A673 (cell line): Measurements from ENCODE around the gene SPACA4. TPM values are rescaled to one million over a fixed set of nuclear protein-coding genes. Genes with fewer than 3 reads are reported as not detected.

ENCODE experiments used
- BruUV-seq: library from RNA; stranded (reverse); fragments of 400-500 nt; replicated peaks from 2 replicates; lab custom pipeline; 2021; lab: Mats Ljungman, UMichigan
- CTCF ChIA-PET: fragments of 300-600 bp; sonication (Branson Sonifier 250); formaldehyde crosslinking; loops from one replicate; lab custom pipeline; 2022; ENCODE audit warnings: antibody characterized with exemption; lab: Charles Lee
- POLR2A ChIA-PET: fragments of 300-600 bp; sonication (Branson Sonifier 250); formaldehyde crosslinking; loops from one replicate; lab custom pipeline; 2022; ENCODE audit warnings: antibody characterized with exemption; ENCODE audit not compliant: low non-redundant PET; lab: Charles Lee
- DNase-seq: peaks from one replicate; pipeline ENCODE4 v3.0.0-alpha.2; 2015; ENCODE audit warnings: low spot score
- H3K27ac ChIP-seq: fragments of 200-600 bp; sonication (generic); 2 replicates; pipeline ENCODE4 v1.5.1; 2016; ENCODE audit warnings: mixed run types, low read depth, mild to moderate bottlenecking, mixed read lengths, antibody characterized with exemption, low read length; ENCODE audit not compliant: poor library complexity, severe bottlenecking
- H3K27me3 ChIP-seq: fragments of 200-600 bp; sonication (generic); replicated peaks from 2 replicates; pipeline ENCODE4 v1.6.1; 2017; ENCODE audit warnings: mixed run types, low read depth, mild to moderate bottlenecking, mixed read lengths, antibody characterized with exemption, low read length; ENCODE audit not compliant: insufficient read depth, poor library complexity
- H3K36me3 ChIP-seq: fragments of 200-600 bp; sonication (generic); 2 replicates; pipeline ENCODE4 v1.6.1; 2016; ENCODE audit warnings: mixed run types, mild to moderate bottlenecking, mixed read lengths, antibody characterized with exemption, low read length; ENCODE audit not compliant: insufficient read depth, poor library complexity, severe bottlenecking
- H3K4me1 ChIP-seq: fragments of 200-600 bp; sonication (generic); 2 replicates; pipeline ENCODE4 v1.6.1; 2017; ENCODE audit warnings: mixed run types, mild to moderate bottlenecking, mixed read lengths, antibody characterized with exemption, low read length; ENCODE audit not compliant: insufficient read depth, poor library complexity, severe bottlenecking
- H3K4me3 ChIP-seq: fragments of 200-600 bp; sonication (generic); 2 replicates; pipeline ENCODE4 v1.5.1; 2016; ENCODE audit warnings: low read depth, mixed run types, mild to moderate bottlenecking, mixed read lengths, low read length; ENCODE audit not compliant: poor library complexity, severe bottlenecking
- H3K9me3 ChIP-seq: fragments of 200-600 bp; sonication (generic); 2 replicates; pipeline ENCODE4 v1.6.1; 2016; ENCODE audit warnings: mixed run types, low read depth, mild to moderate bottlenecking, mixed read lengths, antibody characterized with exemption, low read length; ENCODE audit not compliant: poor library complexity, severe bottlenecking
- CTCF ChIP-seq: fragments of 300-800, 200-600 bp; sonication (generic); conservative IDR thresholded peaks from 2 replicates; pipeline ENCODE4 v1.5.1; 2017; ENCODE audit warnings: low read depth, mild to moderate bottlenecking, antibody characterized with exemption, low read length, moderate library complexity, mixed read lengths
- EZH2 ChIP-seq: fragments of 200-600 bp; sonication (generic); IDR thresholded peaks from 2 replicates; pipeline ENCODE4 v1.6.1; 2017; ENCODE audit warnings: borderline replicate concordance, low read depth, mild to moderate bottlenecking, mixed read lengths, antibody characterized with exemption, low read length; ENCODE audit not compliant: poor library complexity, severe bottlenecking
- intact Hi-C: fragments of 100-400 bp; cut with micrococcal nuclease; formaldehyde crosslinking; loops from one replicate; pipeline ENCODE4 v1.10.0; 2022; ENCODE audit not compliant: unreplicated experiment
- total RNA-seq: library from RNA; stranded (reverse); gene quantifications from 2 replicates; pipeline ENCODE4 v1.2.3, GENCODE V29; 2021

SPACA4 gene
- total RNA-seq, 1 experiment from 2014 or later = not detected

GRCh38 chr19:48654299-48655059 is 47.9 kb downstream of the SPACA4 start:
- TF ChIP-seq EZH2 (no peak), CTCF (no peak)
- Histone ChIP-seq H3K4me1 (peaks cover 6% of the 10 kb centered on the region), H3K27ac (peak overlapping the region; percentile 40), H3K36me3 (no peaks in the 10 kb centered on the region), H3K9me3 (no peaks in the 10 kb centered on the region), H3K27me3 (no peaks in the 10 kb centered on the region), H3K4me3 (no peak overlapping the region)
- BruUV-seq = no TSS peak
- intact Hi-C loops = no loop called here
- POLR2A ChIA-PET = no interaction called here
- CTCF ChIA-PET = interaction anchor here (0.6 kb wide), 1 partner anchor 42 kb away, joined by 4 read pairs; no protein-coding TSS in a partner anchor
- peak; percentile 40 for DNase-seq

GRCh38 chr19:48656840-48657474 is 50.4 kb downstream of the SPACA4 start:
- Histone ChIP-seq H3K27ac (no peak overlapping the region), H3K9me3 (no peaks in the 10 kb centered on the region)
- CTCF ChIA-PET = no interaction called here

More at GRCh38 chr19:48656840-48657474, 50.4 kb downstream of the SPACA4 start:
- no peak for TF ChIP-seq CTCF
- TF ChIP-seq EZH2 = no peak
- DNase-seq = no peak
- no peak overlapping the region for H3K4me3 ChIP-seq
- H3K27me3 ChIP-seq = no peaks in the 10 kb centered on the region
- BruUV-seq = no TSS peak
- POLR2A ChIA-PET = no interaction called here
- H3K36me3 ChIP-seq = no peaks in the 10 kb centered on the region
- peaks cover 6% of the 10 kb centered on the region for H3K4me1 ChIP-seq
- intact Hi-C loops = no loop called here

Other genes starting within 250 kb of the SPACA4 start
- 7.5 and 7.9 TPM in 2 replicates for gene TMEM143, start 242.8 kb upstream of the SPACA4 start, total RNA-seq
- gene SYNGR4, start 242.4 kb upstream of the SPACA4 start, total RNA-seq = 0.50 TPM in 1 of 2 replicates, not detected in the other
- gene KDELR1, start 215.2 kb upstream of the SPACA4 start, total RNA-seq = 197 and 200 TPM in 2 replicates
- gene GRIN2D, start 213.1 kb upstream of the SPACA4 start, total RNA-seq = 10.4 and 11.4 TPM in 2 replicates
- 86.4 and 109 TPM in 2 replicates for gene GRWD1, start 160.8 kb upstream of the SPACA4 start, total RNA-seq
- gene KCNJ14, start 151.2 kb upstream of the SPACA4 start, total RNA-seq = 6.5 and 7.0 TPM in 2 replicates
- gene CYTH2, start 137.4 kb upstream of the SPACA4 start, total RNA-seq = 120 and 125 TPM in 2 replicates
- 0.52 and 1.0 TPM in 2 replicates for gene LMTK3, start 94.9 kb upstream of the SPACA4 start, total RNA-seq
- 0.24 and 0.60 TPM in 2 replicates for gene SULT2B1, start 54.6 kb upstream of the SPACA4 start, total RNA-seq
- gene FAM83E, start 8.3 kb downstream of the SPACA4 start, total RNA-seq = 5.5 and 6.1 TPM in 2 replicates
- gene RPL18, start 12.4 kb downstream of the SPACA4 start, total RNA-seq = 1,417 and 1,448 TPM in 2 replicates
- 38.8 and 43.0 TPM in 2 replicates for gene SPHK2, start 12.8 kb downstream of the SPACA4 start, total RNA-seq
- 14.2 and 22.1 TPM in 2 replicates for gene DBP, start 30.6 kb downstream of the SPACA4 start, total RNA-seq
- 36.8 and 38.2 TPM in 2 replicates for gene CA11, start 39.4 kb downstream of the SPACA4 start, total RNA-seq
- gene NTN5, start 66.3 kb downstream of the SPACA4 start, total RNA-seq = not detected in 2 replicates
- not detected in 2 replicates for gene FUT2, start 89.2 kb downstream of the SPACA4 start, total RNA-seq
- gene MAMSTR, start 113.0 kb downstream of the SPACA4 start, total RNA-seq = 4.7 and 5.9 TPM in 2 replicates
- 3.8 and 5.0 TPM in 2 replicates for gene RASIP1, start 133.9 kb downstream of the SPACA4 start, total RNA-seq
- gene IZUMO1, start 140.2 kb downstream of the SPACA4 start, total RNA-seq = not detected in 2 replicates
- 0.06 and 0.15 TPM in 2 replicates for gene FUT1, start 145.9 kb downstream of the SPACA4 start, total RNA-seq
- not detected in 2 replicates for gene FGF21, start 148.8 kb downstream of the SPACA4 start, total RNA-seq
- gene BCAT2, start 204.3 kb downstream of the SPACA4 start, total RNA-seq = 54.0 and 62.7 TPM in 2 replicates
- 2.0 and 3.0 TPM in 2 replicates for gene HSD17B14, start 229.7 kb downstream of the SPACA4 start, total RNA-seq